Activated CD4-positive, CD25-positive, alpha-beta regulatory T cell treated with anti-CD3 and anti-CD28 coated beads, Interleukin-2, amount 50 U/mL, for 72 hours (primary cell): ENCODE results near the gene OR2B3.
"Not testable (repeated sequence)": the region's sequence is repeated elsewhere in the genome, so short reads cannot be mapped to it uniquely, and the experiment has no call there.

ENCODE experiments used
- DNase-seq: peaks from one replicate; pipeline ENCODE4 v3.0.0; 2021

Gene OR2B3

GRCh38 chr6:29087213-29087612, at the start of gene OR2B3:
Gene OR2B3 (minus strand): TSS chr6:29087313. CDS start chr6:29087248, 65 bp downstream.
- no peak for DNase-seq

- DNase-seq = no peak
These were observed 44.6 kb upstream of the OR2B3 start for GRCh38 chr6:29131691-29132090.

GRCh38 chr6:29130644-29131043, 43.5 kb upstream of the OR2B3 start:
- DNase-seq = no peak

- DNase-seq = no peak
These were observed 42.4 kb upstream of the OR2B3 start for GRCh38 chr6:29129326-29130012.

- DNase-seq = not testable (repeated sequence)
These were observed 27.9 kb upstream of the OR2B3 start for GRCh38 chr6:29114964-29115363.

- no peak for DNase-seq
These were observed 25.0 kb upstream of the OR2B3 start for GRCh38 chr6:29112135-29112534.

- no peak for DNase-seq
These were observed 20.6 kb upstream of the OR2B3 start, which contains the start of gene OR2J3 for GRCh38 chr6:29107758-29108157. Gene OR2J3 (plus strand): TSS chr6:29108058. CDS start chr6:29111891, 3,833 bp downstream.

GRCh38 chr6:29099190-29099589, 12.1 kb upstream of the OR2B3 start, which contains the start of gene OR2J1:
Gene OR2J1 (plus strand): TSS chr6:29099490. CDS start chr6:29100943, 1,453 bp downstream.
- no peak for DNase-seq

GRCh38 chr6:29097803-29098202, 10.7 kb upstream of the OR2B3 start:
- no peak for DNase-seq

GRCh38 chr6:29092957-29093356, 5.8 kb upstream of the OR2B3 start:
- no peak for DNase-seq

GRCh38 chr6:29082457-29082856, 4.7 kb downstream of the OR2B3 start:
- no peak for DNase-seq

- DNase-seq = no peak
These were observed 5.8 kb downstream of the OR2B3 start for GRCh38 chr6:29081312-29081711.

- DNase-seq = no peak
These were observed 7.9 kb downstream of the OR2B3 start for GRCh38 chr6:29079203-29079602.

GRCh38 chr6:29071831-29072723, 15.0 kb downstream of the OR2B3 start:
- no peak for DNase-seq

GRCh38 chr6:29051680-29052079, 35.4 kb downstream of the OR2B3 start:
- no peak for DNase-seq

GRCh38 chr6:29045075-29045474, 42.0 kb downstream of the OR2B3 start, which contains the start of gene OR2W1:
Gene OR2W1 (minus strand): TSS chr6:29045175. CDS start chr6:29045175, 0 bp downstream.
- DNase-seq = no peak
